ENCODE results near the gene LRRC8A.
A peak's percentile ranks its signal among the peaks of the same experiment; 100 is the strongest.
"Not testable (repeated sequence)": the region's sequence is repeated elsewhere in the genome, so short reads cannot be mapped to it uniquely, and the experiment has no call there.

LRRC8A gene

DNA sequence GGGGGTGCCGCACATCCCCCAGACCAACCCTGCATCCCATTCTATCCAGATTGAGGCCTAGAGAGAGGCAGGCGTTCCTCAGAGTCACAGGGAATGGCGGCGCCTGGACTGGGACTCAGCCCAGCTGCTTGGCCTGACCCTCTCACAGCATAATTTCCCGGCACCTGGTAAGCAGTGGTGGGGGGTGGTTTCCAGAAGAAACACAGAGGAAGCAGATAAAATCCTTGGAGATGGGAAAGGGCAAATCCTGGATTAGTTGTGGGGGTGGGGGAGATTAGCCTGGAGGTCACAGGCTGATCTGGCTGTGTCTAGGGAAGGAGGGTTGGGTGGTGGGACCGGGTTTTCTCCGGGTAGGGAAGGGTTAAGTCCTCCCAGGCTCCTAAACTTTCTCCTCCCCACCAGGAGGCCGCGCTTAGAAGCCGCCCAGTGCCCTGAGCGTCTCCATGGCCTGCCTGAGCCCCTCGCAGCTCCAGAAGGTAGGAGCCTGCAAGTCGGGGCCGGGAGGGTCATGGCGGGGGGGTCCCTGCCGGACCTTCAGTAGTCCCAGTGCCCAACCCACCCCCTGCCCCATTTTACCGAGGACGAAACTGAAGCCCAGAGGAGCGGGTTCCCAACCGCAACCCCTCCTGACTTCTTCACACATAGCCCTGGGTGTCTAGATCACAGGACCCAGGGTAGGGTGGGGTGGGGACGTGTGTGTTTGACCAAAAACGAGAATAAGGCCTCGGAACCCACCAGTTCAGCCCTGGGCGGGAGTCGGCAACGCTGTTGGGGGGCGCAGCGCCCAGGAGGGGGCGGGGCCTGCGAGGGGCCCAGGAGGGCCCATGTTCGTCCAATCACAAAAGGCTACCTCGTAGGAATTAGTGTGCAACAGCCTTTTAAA is 40.2 kb downstream of the LRRC8A start:
- DNase-seq (ENCODE audit: low spot score) = no peak

DNA sequence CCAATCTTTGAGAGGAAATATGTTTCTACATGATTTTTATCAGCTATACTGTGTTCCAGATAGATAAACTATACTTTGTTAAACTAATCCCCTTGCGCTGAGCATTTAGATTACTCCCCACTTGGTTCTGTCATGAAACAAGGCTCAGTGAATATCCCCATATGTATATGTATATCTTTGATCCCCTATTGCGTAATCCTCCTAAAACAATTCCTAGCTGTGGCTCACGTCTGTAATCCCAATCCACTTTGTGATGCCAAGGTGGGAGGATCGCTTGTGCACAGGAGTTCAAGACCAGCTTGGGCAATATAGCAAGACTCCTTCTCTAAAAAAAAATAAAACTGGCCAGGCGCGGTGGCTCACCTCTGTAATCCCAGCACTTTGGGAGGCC is 41.6 kb downstream of the LRRC8A start:
- DNase-seq (ENCODE audit: low spot score) = no peak

DNA sequence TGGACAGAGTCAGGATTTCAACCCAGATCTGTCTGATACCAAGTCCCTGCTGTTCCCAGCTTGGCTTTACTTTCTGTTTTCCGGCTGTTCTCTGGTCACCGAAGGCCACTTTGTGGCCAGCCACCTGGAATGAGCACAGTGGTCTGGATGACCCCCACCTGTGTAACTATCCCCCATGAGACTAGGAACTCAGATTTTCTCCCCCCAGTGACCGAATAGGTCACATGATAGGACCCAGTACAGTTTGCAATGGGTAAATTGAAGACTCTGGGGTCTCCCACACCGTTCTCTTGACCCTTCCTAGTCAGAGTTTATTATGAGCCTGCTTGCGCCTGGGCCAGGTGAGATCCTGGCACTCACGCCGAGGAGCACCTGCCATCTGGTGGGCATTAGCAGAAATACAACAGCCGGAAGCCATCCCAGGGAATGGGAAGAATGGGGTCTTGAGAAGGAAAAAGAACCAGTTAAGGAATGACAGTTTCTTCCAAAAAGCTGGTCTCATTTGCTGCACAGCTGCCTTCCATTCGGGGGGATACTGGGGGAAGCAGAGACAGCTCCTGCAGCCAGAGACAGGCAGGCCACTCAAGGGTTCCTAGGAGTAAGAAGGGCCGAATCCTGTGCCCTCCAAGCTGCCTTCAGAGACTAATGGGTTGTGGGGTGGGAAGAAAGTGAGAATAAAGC is 45.9 kb downstream of the LRRC8A start:
- peak; percentile 73 for DNase-seq (ENCODE audit: low spot score)

DNA sequence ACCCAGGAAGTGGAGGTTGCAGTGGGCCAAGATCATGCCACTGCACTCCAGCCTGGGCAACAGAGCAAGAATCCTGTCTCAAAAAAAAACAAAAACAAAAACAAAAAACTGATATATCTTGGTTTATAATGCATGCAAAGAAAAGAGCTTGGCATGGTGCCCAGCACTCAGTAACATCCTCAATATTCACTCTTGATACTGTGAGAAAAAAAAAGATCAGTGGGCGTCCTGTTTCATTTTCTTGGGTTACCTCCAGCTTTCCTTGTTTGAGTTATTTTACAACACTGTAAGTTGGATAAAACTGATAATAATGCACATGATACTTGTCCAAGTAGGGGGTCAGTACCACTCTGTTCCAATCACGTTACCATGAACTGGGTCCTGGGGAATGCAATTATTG is 46.7 kb downstream of the LRRC8A start:
- DNase-seq (ENCODE audit: low spot score) = no peak

DNA sequence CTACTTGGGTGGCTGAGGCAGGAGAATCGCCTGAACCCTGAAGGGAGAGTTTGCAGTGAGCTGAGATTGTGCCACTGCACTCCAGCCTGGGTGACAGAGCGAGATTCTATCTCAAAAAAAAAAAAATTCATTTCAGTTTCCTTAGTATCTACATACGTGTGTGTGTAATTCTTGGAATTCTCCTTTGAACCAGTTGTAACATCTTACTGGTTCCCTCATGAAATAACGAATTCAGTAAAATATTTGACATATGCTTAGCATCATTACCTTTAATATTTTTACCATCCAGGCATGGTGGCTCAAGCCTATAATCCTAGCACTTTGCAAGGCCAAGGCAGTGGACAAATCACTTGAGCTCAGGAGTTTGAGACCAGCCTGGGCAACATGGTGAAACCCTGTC is 47.6 kb downstream of the LRRC8A start:
- no peak for DNase-seq (ENCODE audit: low spot score)

DNA sequence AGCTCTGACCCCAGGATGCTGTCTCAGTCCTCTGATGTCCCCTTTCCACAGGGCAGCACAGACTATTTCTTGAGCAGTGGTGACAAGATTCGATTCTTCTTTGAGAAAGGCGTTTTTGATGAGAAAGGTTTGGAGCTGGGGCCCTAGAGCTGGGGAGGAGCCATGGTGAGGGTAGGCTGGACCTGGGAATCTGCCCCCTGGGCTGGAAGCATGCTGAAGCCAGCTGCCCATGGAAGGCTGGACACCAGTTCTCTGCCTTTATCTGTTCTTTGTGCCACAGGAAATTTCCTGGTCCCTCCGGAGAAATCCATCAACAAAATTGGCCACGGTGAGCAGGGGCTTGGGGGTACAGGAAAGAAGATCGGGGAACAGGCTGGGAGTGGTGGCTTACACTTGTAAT is 51.8 kb downstream of the LRRC8A start:
- no peak for DNase-seq (ENCODE audit: low spot score)

DNA sequence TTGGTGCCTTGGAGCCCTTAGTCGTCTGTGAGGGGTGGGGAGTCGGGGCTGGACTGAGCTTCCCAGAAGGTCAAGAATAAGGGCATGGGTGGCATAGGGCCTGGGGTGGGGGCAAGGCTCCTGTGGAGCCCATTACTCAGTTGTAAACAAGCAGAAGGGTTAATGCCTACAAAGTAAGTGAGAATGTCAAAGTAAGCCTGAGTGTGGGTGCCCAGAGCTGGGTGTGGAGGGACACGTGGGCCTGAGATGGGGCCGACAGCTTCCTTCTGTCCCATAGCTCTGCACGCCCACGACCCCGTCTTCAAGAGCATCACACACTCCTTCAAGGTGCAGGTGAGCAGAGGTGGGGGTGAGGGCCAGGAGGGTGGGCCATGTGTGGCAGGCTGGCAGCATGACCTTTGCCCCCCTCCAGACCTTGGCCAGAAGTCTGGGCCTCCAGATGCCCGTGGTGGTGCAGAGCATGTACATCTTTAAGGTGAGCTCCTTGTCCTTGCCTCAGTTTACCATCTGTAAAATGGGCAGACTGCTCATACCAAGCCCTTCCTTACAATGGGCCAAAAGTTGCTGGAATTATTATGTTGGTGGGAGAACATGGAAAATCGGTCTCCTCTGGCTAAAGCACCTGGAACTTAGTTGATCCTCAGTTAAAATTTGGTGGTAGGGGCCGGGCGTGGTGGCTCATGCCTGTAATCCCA is 54.4 kb downstream of the LRRC8A start:
- no peak for DNase-seq (ENCODE audit: low spot score)

DNA sequence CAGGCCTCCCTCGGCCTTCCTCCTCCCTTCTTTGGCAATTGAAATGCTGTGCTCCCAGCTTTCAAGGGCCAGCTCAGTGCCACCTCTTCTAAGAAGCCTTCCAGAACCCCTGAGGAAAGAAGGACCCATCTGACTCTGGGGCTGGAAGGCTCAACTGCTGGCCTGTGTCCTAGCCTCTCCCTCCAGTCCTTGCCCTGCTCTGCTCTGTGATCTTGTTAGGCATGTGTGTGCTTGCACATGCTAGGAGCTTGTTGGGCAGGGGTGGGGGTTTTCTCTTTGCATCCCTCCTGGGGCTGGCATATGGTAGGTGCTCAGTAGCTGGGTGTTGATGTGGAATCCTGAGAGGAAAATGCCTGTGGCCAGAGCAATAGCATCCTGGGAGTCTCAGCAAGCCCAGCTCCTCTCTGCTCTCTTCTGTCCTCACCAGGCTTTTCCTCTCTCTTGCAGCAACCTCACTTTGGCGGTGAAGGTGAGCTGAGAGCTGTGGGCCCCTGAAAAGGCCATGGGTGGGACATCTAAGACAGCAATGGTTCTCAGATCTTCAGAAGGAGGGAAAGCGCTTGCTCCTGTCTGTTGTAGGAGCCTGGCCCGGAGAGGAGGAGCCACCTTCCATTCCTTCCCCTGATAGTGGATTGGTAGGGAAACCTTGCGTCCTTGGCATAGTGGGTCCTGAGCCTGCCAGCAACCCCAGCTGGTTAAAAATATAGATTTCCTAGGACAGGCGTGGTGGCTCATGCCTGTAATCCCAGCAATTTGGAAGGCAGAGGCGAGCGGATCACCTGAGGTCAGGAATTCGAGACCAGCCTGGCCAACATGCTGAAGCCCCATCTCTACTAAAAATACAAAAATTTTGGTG is 55.6 kb downstream of the LRRC8A start:
- no peak for DNase-seq (ENCODE audit: low spot score)

DNA sequence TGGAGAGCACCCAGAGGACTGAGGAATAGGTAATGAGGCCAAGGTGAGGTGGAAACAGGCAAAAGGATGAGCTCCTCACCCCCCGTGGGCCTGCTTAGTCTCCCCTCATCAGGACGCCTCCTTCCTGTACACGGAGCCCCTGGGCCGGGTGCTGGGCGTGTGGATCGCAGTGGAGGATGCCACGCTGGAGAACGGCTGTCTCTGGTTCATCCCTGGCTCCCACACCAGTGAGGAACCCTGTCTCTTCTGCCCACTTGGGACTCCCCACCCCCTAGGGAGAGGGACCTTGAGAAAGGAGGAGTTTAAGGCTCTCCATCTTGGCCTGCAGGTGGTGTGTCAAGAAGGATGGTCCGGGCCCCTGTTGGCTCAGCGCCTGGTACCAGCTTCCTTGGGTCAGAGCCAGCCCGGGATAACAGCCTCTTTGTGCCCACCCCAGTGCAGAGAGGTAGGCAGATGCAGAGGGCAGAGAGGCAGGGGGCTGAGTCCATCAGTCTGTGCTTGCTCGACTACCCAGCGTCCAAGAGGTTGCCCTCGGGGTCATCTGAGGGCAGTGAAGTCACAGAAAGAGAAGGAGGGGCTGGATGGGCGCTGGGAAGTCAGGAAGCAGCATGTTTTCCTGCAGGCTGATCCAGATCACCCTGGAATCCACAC is 58.5 kb downstream of the LRRC8A start:
- no peak for DNase-seq (ENCODE audit: low spot score)

DNA sequence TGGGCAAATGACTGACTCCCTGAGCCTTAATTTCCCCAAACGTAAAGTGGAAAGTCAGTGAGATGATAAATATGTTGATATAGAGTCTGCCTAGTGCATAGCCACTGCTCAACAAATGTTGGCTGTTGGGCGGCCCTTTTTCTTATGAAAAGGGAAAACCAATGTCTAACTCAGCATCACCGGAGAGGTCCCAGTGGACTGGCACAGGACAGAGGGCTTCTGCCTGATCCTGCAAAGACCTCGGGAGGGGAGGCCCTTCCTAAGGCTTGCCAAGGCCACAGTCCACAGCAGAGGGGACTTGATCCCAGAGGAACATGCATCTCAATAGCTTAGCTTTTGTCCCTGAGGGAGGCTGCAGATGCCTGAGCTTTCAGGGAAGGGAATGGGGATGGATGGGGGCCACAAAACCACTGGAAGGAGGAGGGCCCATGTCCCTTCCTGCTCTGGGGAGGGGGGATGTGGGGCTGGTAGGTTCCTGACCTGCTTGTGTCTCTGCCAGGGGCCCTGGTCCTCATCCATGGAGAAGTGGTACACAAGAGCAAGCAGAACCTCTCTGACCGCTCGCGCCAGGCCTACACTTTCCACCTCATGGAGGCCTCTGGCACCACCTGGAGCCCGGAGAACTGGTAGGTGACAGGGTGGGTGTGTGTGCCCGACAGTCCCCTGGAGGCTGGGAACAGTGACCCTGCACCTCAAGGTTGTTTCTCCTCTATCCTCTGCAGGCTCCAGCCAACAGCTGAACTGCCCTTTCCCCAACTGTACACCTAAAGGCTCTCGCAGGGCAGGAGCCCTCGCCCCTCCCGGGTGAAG is 59.2 kb downstream of the LRRC8A start:
- no peak for DNase-seq (ENCODE audit: low spot score)

DNA sequence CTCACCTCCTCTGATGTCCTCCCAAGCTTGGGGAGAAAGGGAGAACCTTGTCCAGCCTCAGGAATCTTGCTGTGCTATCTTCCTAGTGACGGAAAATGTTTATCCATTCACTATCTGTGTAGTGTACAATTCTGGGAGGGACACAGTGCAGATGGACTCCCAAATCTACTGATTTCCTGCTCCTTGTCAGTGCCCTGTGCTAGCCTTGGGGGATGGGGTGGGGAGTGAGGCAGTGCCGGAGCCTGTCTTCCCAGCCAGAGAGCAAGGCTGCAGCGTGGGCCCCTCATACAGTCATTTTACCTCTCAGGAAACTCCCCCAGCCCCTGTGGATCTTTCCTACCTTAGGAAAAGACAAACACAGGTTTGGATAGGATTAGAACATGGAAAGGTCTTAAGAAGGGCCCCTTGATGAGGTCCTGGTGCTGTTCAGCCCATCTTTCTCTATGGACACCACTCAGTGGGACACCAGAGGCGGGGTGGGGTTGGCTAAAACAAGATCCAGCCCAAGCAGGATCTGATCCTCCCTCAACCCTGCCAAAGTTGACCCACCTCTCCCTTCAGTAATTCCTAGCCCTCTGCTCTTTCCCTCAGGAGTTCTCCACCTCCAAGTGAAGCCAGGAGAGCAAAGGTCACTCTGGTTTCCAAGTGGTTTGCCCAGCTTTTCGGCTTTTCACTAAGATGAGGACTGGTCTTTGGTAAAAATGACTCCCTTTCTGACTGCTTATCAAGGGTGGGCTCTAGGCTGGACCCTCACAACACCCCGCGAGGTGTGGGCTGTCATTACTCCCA is 62.1 kb downstream of the LRRC8A start:
- DNase-seq (ENCODE audit: low spot score) = no peak

DNA sequence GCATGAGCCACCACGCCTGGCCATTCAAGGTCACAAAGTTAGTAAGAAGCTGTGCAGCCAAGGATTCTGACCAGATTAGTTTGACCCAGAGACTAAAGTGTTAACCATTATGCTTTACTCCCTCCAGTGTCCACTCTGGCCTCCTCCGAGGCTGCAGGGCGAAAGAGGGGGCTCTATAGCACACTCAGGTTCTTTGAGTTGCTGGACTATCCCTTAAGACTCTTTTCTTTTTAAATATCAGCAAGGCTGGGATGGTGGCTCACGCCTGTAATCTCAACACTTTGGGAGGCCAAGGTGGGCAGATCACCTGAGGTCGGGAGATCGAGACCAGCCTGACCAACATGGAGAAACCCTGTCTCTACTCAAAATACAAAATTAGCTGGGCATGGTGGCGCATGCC is 63.0 kb downstream of the LRRC8A start:
- DNase-seq (ENCODE audit: low spot score) = not testable (repeated sequence)

DNA sequence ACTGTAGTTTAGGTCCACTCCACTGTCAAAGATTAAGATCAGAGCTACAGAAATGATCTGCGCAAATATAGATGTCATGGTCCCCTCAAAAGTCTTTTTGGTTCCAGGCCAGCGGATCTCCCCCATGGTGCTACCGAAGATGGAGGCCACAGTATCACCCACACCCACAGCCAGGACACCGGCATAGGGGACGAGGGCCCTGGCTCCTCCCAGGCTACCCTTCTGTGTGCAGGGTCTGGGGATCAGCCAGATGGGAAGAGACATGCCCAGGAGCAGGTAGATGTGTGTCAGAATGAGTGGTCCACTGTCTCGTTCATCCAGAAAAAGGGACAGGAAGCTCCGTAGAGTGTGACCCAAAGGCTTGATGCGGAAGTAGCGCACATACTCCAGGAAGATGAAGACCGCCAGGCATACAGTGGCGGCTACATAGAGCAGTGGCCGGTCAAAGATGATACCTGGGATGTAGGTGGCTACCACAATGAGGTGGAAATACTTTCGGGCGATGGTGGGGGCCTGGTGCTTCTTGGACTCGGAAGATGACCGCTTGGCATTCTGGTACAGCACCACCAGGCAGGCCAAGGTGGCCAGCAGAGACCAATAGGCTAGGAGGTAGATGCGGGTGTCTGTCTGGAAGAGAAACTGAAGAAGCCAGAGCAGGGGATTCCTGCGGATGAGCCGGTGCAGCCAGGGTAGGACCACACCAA is 64.0 kb downstream of the LRRC8A start:
- DNase-seq (ENCODE audit: low spot score) = no peak

DNA sequence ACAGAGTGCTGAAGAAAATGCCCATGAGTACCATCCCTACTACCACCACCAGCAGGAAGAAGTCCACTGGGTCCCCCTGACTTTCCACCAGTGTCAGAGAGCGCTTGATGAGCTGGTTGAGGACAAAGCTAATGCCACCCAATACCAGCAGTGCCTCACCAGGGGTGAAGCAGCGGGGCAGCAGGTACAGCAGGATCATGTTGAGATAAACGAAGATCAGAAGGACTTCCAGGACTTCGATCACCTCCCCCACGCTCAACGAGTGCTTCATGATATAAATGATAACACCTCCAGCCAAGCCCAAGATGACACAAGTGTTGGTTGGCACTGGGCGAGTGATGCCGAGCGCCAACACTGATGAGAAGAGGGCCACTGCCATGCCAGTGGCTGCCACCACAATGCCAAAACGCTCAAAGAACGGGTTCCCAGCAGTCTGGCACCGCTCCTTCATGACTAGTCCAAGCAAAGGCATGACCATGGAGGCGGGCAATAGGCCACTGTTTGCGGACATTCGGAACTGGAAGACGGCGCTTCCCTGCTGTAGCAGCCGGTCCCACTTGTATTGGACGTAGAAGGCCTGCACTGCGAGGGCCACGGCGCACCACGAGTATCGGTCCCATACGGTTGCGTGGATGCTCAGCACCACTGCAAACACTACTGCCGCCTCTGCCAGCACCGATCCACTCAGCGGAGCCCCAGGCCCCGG is 64.8 kb downstream of the LRRC8A start:
- DNase-seq (ENCODE audit: low spot score) = peak; percentile 33

DNA sequence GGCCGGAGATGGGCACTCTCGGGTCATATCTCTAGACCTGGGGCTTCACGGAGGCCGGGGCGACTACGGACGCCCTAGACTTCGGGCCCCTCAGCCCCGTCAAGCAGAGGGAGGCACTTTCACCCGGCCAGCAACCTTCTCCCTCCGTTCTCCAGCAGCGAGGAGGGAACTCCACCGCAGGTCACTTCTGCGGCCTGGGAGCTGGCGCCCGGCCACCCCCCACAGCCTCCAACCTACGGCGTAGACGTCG is 65.3 kb downstream of the LRRC8A start:
- no peak for DNase-seq (ENCODE audit: low spot score)

DNA sequence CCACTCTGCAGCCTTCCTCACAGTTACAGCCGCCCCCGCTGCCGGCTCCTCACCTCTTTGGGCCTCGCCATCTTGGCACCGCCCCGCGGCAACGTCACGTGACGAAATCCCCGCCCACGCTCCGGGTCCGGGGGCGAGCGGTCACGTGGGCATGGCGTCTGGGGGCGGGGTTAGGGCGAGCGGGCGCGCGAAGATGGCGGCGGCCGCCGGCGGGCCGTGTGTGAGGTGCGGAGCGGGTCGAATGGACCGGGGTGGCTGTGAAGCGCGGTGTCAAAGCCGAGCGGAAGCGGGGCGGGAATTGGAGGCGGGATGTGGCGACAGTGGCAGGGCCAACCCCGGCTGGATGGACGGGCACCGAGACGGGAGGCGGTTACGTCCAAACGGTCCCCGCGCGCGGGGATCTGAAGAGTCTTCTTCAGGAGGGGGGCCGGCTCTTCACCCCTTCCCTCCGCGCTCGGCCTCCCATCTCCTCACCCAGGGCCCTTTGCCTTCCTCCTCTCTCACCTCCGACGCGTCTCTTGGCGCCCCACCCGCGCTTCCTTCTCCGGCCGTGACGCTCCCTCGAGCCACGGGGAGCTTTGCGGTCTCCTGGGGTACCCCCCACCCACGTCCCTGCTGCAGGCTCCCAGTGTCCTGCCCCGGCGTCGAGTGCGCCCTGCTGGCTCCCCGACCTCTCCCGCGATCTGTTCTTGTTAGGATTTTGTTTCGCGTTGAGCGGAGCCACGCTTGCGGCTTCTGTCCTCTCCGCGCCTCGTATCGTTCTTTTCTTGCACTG is 65.8 kb downstream of the LRRC8A start, which contains the start of the genes DOLK and NUP188:
DOLK (minus strand) TSS at position 77 of the 775 bp plus-strand sequence. CDS start 300 bp downstream, outside the sequence.
NUP188 (plus strand) TSS at position 173 of the 775 bp plus-strand sequence; CDS start at position 194, 21 bp downstream.
- DNase-seq (ENCODE audit: low spot score) = peak; percentile 98

DNA sequence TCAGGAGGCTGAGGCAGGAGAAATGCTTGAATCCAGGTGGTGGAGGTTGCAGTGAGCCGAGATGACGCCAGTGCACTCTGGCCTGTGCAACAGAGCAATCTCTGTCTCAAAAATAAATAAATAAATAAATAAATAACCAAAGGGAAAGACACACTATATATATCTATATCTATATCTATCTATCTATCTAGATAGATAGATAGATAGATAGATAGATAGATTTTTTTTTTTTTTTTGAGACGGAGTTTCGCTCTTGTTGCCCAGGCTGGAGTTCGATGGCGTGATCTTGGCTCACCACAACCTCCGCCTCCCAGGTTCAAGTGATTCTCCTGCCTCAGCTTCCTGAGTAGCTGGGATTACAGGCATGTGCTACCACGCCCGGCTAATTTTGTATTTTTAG is 79.5 kb downstream of the LRRC8A start:
- DNase-seq (ENCODE audit: low spot score) = not testable (repeated sequence)

Measured in hematopoietic multipotent progenitor cell treated with erythropoietin and hydrocortisone succinate and interleukin-3 and kit ligand, for 15 days (in vitro differentiated cells).